ENCODE data around the gene SMC6.

- TF ChIP-seq CTCF (IDR thresholded peaks at IDR 0.05) (no peak), POLR2A (IDR thresholded peaks at IDR 0.05) (no peak)
These were observed 139.3 kb downstream of the SMC6 start for GRCh38 chr2:17614174-17614930.

Measured in adrenal gland (tissue), 5 donors.